H7 (cell line): ENCODE results near the gene SIX1. TPM values are rescaled to one million over a fixed set of nuclear protein-coding genes. Genes with fewer than 3 reads are reported as not detected.

Experiments
- DNase-seq: peaks from one replicate; pipeline ENCODE4 v3.0.0; 2012
- H3K27me3 ChIP-seq: 2 replicates; pipeline ENCODE4 v1.6.0; 2011; ENCODE audit warnings: mild to moderate bottlenecking, low read length; ENCODE audit not compliant: control insufficient read depth, insufficient read depth
- H3K36me3 ChIP-seq: replicated peaks from 2 replicates; pipeline ENCODE4 v1.5.1; 2011; ENCODE audit warnings: low read length; ENCODE audit not compliant: control insufficient read depth, insufficient read depth
- H3K4me3 ChIP-seq: 2 replicates; pipeline ENCODE4 v1.5.1; 2011; ENCODE audit warnings: low read depth, mild to moderate bottlenecking, control low read depth, low read length, moderate library complexity; ENCODE audit not compliant: insufficient read depth
- total RNA-seq: library from RNA; depleted of rRNA; stranded (reverse); fragments of >200 nt; shearing (Covaris generic); gene quantifications from 2 replicates; pipeline ENCODE4 v1.2.3, GENCODE V29; 2014; rRNA removed

Gene SIX1
- total RNA-seq, 1 experiment from 2014 or later: not detected

DNA sequence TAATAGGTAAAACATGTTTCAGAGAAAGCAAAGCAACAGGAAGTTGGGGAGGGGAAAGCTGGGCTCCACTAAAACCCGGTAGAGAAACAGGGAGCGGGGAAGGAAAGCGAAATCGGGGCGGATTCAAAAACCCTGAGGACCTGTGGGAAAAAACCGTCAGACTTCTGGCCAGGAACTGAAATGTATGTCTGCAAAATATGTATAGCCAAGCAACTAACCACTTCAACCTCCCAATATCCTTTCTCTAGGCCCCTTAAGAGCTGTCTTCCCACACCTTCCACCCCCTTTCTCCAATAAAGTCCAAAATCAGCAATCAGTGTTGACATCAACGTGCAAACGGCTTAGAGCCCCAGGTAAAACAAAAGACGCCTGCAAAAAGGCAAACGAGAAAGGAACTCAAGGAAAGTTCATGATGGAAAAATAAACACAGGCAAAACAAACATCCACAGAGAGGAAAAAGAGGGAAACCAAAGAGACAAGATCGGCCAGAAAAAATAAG, 32.8 kb downstream of the SIX1 start:
- Histone ChIP-seq H3K4me3 (no peak overlapping the region), H3K27me3 (no peaks in the 10 kb centered on the region), H3K36me3 (no peaks in the 10 kb centered on the region)
- peak; percentile 21 for DNase-seq

DNA sequence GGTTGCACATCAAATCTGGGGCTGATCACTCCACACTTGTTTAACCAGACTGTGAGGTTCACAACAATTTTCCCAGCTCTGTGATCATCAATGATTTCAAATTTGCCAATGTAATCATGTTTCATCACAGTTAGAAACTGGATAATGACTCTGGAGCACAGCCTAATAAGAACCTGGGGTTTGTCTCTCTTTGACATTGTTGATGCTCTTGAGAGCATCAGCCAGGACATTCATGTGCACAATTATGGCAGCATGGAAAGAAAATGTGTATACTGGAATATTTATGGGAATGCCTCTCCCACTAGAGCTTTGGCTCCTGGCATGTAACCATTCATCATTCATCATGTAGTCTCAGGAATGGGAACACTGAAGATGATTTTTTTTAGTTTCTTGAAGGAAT, 47.0 kb downstream of the SIX1 start:
- DNase-seq: no peak
- no peaks in the 10 kb centered on the region for H3K36me3 ChIP-seq
- H3K27me3 ChIP-seq: no peaks in the 10 kb centered on the region
- H3K4me3 ChIP-seq: no peak overlapping the region

DNA sequence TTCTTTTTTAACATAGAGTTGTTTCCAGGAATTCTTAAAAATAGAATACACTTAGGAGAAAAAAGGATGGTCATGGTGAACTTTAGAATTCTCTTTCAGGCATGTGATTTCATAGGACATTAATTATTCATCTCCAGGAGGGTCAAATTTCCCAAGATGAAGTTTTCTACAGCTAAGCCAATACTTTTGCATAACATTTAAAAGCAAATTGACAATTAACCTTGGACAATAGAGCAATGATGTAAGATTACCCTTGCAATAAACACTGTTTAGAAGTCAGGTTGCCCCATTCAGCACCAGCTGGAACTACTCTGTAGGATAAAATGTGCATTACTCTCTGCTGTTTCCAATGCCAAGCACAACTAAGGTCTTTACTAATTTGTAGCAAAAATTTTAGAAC, 49.5 kb downstream of the SIX1 start:
- DNase-seq: no peak
- no peaks in the 10 kb centered on the region for H3K36me3 ChIP-seq
- no peaks in the 10 kb centered on the region for H3K27me3 ChIP-seq

GRCh38 chr14:60596139-60596538, 53.1 kb downstream of the SIX1 start:
- H3K36me3 ChIP-seq: no peaks in the 10 kb centered on the region
- H3K27me3 ChIP-seq: no peaks in the 10 kb centered on the region
- H3K4me3 ChIP-seq: no peak overlapping the region
- no peak for DNase-seq

More for the DNA sequence above, 49.5 kb downstream of the SIX1 start:
- H3K4me3 ChIP-seq: no peak overlapping the region

DNA sequence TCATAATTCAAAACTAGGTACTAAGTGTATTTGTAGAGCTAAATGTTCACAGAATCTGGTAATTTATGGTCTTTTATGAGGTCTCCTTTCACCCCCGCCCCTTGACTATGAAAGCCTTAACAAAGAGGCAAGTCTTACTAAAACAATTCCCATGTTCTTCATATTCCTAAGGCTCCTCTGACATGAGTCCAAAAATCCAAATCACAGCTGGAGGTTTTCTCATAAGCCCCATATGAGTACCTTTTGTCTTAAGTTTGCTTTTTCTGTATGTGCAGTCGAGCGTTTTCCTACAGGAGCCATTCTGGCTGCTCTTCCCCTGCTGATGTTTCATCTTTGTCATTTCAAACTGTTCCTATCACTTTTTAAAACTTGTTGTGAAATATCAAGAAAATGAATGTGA, 55.2 kb downstream of the SIX1 start:
- DNase-seq: no peak
- Histone ChIP-seq H3K4me3 (no peak overlapping the region), H3K36me3 (no peaks in the 10 kb centered on the region), H3K27me3 (no peaks in the 10 kb centered on the region)

Other genes with a start within 250 kb of the SIX1 start
- 0.67 and 0.80 TPM in 2 replicates for gene C14orf39, start 163.4 kb downstream of the SIX1 start, total RNA-seq
- gene SIX6, start 140.3 kb downstream of the SIX1 start, total RNA-seq: 0.04 and 0.07 TPM in 2 replicates
- gene SIX4, start 74.9 kb upstream of the SIX1 start, total RNA-seq: 24.7 and 25.8 TPM in 2 replicates
- 57.4 and 78.2 TPM in 2 replicates for gene MNAT1, start 85.3 kb upstream of the SIX1 start, total RNA-seq